ENCODE results near the gene ODAD3. TPM values are rescaled to one million over a fixed set of nuclear protein-coding genes. Genes with fewer than 3 reads are reported as not detected.
"Not testable (repeated sequence)": the region's sequence is repeated elsewhere in the genome, so short reads cannot be mapped to it uniquely, and the experiment has no call there.

Gene ODAD3
- total and polyA plus RNA-seq, 2 donors (not counting 1 experiment from before 2014, with no cell fraction given), result 0.18 to 0.62 TPM

DNA sequence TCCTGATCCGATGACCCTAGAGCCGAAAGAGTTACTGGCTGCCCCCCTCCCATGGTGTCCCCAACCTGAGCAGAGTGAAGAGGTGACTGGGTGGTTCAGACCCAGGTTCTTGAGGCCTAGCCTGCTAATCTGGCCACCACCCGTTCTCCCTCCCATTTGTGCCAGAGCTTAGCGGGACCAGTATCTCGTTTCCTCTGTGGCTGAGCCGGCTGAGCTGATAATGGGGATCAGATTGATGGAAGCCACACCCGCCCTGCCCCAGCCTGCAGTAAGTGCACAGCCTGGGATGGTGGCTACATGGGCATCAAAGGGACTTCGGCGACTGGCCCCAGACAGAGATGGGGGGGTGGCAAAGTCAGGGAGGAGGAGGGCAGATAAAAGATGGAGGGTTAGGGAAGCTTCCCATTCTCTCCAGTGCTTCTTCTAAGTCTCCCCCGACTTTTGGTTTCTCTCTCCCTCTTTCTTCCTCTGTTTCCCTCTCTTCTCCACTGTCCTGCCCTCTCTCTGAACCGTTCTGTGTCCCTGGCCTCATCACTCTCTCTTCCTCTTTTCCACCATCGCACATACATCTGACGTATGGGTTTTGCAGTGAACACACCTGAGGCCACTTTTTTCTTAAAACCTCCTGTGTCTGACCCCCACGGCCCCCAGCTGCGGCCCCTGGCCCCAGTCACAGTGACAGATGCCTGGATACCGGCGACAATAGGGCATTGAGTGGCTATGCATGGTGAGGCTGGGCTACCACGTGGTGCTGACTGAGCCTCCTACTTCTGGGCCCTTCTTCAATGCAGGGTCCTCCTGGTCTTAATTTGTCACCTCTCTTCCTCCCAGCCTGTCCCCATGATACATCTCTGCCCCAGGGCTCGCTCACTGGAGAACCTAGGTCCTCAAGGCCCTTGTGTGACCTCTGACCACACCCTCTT, 43.5 kb upstream of the ODAD3 start:
- intact Hi-C loops (cut with micrococcal nuclease), result no loop called here
- Mint-ChIP-seq H3K4me3 (peak overlapping the region; percentile 24), H3K9me3 (ENCODE audit: insufficient read depth) (no peaks in the 10 kb centered on the region), H3K27me3 (peaks cover 40% of the 10 kb centered on the region), H3K27ac (no peak overlapping the region), H3K4me1 (peaks cover 25% of the 10 kb centered on the region)
- peak overlapping the region; percentile 89 for H3K4me2 ChIP-seq (replicated peaks; ENCODE audit: low read depth, low read length, poor library complexity, severe bottlenecking)
- no peak overlapping the region for H3K4me3 ChIP-seq (ENCODE audit: control extremely low read depth in 1 of 5, extremely low read depth in 1 of 5, insufficient read depth in 1 of 5, low read depth in 2 of 5, low read length in 4 of 5)
- POLR2A ChIA-PET, result no interaction called here
- H4K20me1 ChIP-seq (ENCODE audit: control insufficient read depth, insufficient read depth, low read length, poor library complexity, severe bottlenecking), result no peaks in the 10 kb centered on the region
- H2AFZ ChIP-seq (ENCODE audit: insufficient read depth, low read depth, low read length, poor library complexity, severe bottlenecking), result no peak overlapping the region
- DNase-seq, result peak; percentile 52
- peaks cover 37 to 42% of the 10 kb centered on the region in 2 donors for H3K4me1 ChIP-seq (ENCODE audit: control insufficient read depth in 2 of 2, insufficient read depth in 2 of 2, low read length in 2 of 2)
- peaks cover 0 to 22% (median 0%) of the 10 kb centered on the region in 3 donors for H3K9me3 ChIP-seq (ENCODE audit: control extremely low read depth in 1 of 3, control insufficient read depth in 2 of 3, insufficient read depth in 1 of 3, low read length in 2 of 3)
- no peaks in the 10 kb centered on the region for H3K79me2 ChIP-seq (ENCODE audit: control insufficient read depth, insufficient read depth, low read length)
- CTCF ChIA-PET, result interaction anchor here (1.2 kb wide), 1 partner anchor 98 kb away, joined by 3 read pairs; no protein-coding TSS in a partner anchor
- TF ChIP-seq EZH2 (IDR thresholded peaks at IDR 0.05; ENCODE audit: borderline replicate concordance, insufficient read depth, low read depth, low read length, poor library complexity, severe bottlenecking), result no peak
- no peak for ATAC-seq (ENCODE audit: low read depth)
- H3K27me3 ChIP-seq (replicated peaks in 1 of 4; ENCODE audit: control extremely low read depth in 1 of 4, control insufficient read depth in 3 of 4, insufficient read depth in 4 of 4, low read length in 3 of 4), result peaks cover 0 to 46% (median 25%) of the 10 kb centered on the region in 4 experiments
- H3K36me3 ChIP-seq (replicated peaks in 1 of 2; ENCODE audit: control extremely low read depth in 1 of 2, control insufficient read depth in 1 of 2, extremely low read depth in 1 of 2, insufficient read depth in 2 of 2, low read length in 1 of 2), result peaks cover 0 to 2% of the 10 kb centered on the region in 2 experiments
- H3K9ac ChIP-seq (ENCODE audit: low read length), result no peak overlapping the region
- H3K27ac ChIP-seq (ENCODE audit: low read length in 2 of 2), result no peak overlapping the region
- 45% methylated on average over 14 of the region's 19 CpGs for WGBS (ENCODE audit: insufficient coverage)

DNA sequence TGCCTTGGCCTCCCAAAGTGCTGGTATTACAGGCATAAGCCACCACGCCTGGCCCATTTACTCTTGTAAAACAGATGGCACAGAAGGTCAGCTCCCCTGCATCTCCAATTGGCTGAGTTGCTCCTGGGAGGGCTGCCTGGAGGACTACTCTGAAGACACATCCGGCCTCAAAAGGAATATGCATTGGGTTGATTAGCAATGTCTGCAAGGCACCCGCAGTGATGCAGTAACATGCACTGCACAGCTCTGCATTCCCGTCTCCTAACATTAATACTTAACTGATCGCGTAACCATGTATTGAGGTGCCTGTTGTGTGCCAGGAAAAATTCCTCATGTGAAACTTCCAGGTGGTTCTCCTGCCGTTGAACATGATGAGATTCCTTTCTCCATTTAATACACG, 40.9 kb upstream of the ODAD3 start:
- H3K27me3 ChIP-seq (replicated peaks in 1 of 4; ENCODE audit: control extremely low read depth in 1 of 4, control insufficient read depth in 3 of 4, insufficient read depth in 4 of 4, low read length in 3 of 4), result peaks cover 0 to 32% (median 10%) of the 10 kb centered on the region in 4 experiments
- H3K4me3 ChIP-seq (ENCODE audit: control extremely low read depth in 1 of 5, extremely low read depth in 1 of 5, insufficient read depth in 1 of 5, low read depth in 2 of 5, low read length in 4 of 5), result no peak overlapping the region
- no peaks in the 10 kb centered on the region for H4K20me1 ChIP-seq (ENCODE audit: control insufficient read depth, insufficient read depth, low read length, poor library complexity, severe bottlenecking)
- 96% methylated on average over 3 of the region's 8 CpGs for WGBS (ENCODE audit: insufficient coverage)
- Mint-ChIP-seq H3K4me1 (peaks cover 9% of the 10 kb centered on the region), H3K27ac (no peak overlapping the region), H3K27me3 (peaks cover 23% of the 10 kb centered on the region), H3K4me3 (no peak overlapping the region), H3K9me3 (ENCODE audit: insufficient read depth) (no peaks in the 10 kb centered on the region)
- peaks cover 13 to 20% of the 10 kb centered on the region in 2 donors for H3K4me1 ChIP-seq (ENCODE audit: control insufficient read depth in 2 of 2, insufficient read depth in 2 of 2, low read length in 2 of 2)
- H3K79me2 ChIP-seq (ENCODE audit: control insufficient read depth, insufficient read depth, low read length), result no peaks in the 10 kb centered on the region
- DNase-seq (no peak), ATAC-seq (ENCODE audit: low read depth) (no peak)
- no peaks in the 10 kb centered on the region for H3K36me3 ChIP-seq (replicated peaks in 1 of 2; ENCODE audit: control extremely low read depth in 1 of 2, control insufficient read depth in 1 of 2, extremely low read depth in 1 of 2, insufficient read depth in 2 of 2, low read length in 1 of 2)
- no peak overlapping the region for H3K27ac ChIP-seq (ENCODE audit: low read length in 2 of 2)
- no peak overlapping the region for H3K9ac ChIP-seq (ENCODE audit: low read length)
- no peak overlapping the region for H3K4me2 ChIP-seq (replicated peaks; ENCODE audit: low read depth, low read length, poor library complexity, severe bottlenecking)
- ChIA-PET POLR2A (no interaction called here), CTCF (interaction anchor here (0.6 to 0.7 kb wide), 3 partner anchors 70 to 400 kb away, joined by 3 to 5 read pairs (median 4); no protein-coding TSS in a partner anchor)
- no peak for TF ChIP-seq EZH2 (IDR thresholded peaks at IDR 0.05; ENCODE audit: borderline replicate concordance, insufficient read depth, low read depth, low read length, poor library complexity, severe bottlenecking)
- TF ChIP-seq, protein P1, sequence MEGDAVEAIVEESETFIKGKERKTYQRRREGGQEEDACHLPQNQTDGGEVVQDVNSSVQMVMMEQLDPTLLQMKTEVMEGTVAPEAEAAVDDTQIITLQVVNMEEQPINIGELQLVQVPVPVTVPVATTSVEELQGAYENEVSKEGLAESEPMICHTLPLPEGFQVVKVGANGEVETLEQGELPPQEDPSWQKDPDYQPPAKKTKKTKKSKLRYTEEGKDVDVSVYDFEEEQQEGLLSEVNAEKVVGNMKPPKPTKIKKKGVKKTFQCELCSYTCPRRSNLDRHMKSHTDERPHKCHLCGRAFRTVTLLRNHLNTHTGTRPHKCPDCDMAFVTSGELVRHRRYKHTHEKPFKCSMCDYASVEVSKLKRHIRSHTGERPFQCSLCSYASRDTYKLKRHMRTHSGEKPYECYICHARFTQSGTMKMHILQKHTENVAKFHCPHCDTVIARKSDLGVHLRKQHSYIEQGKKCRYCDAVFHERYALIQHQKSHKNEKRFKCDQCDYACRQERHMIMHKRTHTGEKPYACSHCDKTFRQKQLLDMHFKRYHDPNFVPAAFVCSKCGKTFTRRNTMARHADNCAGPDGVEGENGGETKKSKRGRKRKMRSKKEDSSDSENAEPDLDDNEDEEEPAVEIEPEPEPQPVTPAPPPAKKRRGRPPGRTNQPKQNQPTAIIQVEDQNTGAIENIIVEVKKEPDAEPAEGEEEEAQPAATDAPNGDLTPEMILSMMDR (IDR thresholded peaks at IDR 0.05), result no peak
- H2AFZ ChIP-seq (ENCODE audit: insufficient read depth, low read depth, low read length, poor library complexity, severe bottlenecking), result no peak overlapping the region
- H3K9me3 ChIP-seq (ENCODE audit: control extremely low read depth in 1 of 3, control insufficient read depth in 2 of 3, insufficient read depth in 1 of 3, low read length in 2 of 3), result peaks cover 0 to 6% (median 0%) of the 10 kb centered on the region in 3 donors
- intact Hi-C loops (cut with micrococcal nuclease), result no loop called here

DNA sequence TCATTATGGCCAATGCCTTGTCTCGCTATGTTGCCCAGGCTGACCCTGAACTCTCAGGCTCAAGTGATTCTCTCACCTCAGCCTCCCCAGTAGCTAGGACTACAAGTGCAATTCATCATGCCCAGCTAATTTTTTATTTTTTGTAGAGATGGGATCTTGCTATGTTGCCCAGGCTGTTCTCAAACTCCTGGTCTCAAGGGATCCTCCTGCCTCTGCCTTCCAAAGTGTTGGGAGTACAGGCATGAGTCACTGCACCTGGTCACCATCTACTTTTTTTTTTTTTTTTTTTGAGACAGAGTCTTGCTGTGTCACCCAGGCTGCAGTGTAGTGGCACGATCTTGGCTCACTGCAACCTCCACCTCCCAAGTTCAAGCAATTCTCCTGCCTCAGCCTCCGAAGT, 40.4 kb upstream of the ODAD3 start:
- H3K79me2 ChIP-seq (ENCODE audit: control insufficient read depth, insufficient read depth, low read length); H3K4me3 Mint-ChIP-seq; H3K9me3 Mint-ChIP-seq (ENCODE audit: insufficient read depth); H3K36me3 ChIP-seq (replicated peaks in 1 of 2; ENCODE audit: control extremely low read depth in 1 of 2, control insufficient read depth in 1 of 2, extremely low read depth in 1 of 2, insufficient read depth in 2 of 2, low read length in 1 of 2); H3K4me2 ChIP-seq (replicated peaks; ENCODE audit: low read depth, low read length, poor library complexity, severe bottlenecking); H3K4me3 ChIP-seq (ENCODE audit: control extremely low read depth in 1 of 5, extremely low read depth in 1 of 5, insufficient read depth in 1 of 5, low read depth in 2 of 5, low read length in 4 of 5); H3K27ac Mint-ChIP-seq; H3K9me3 ChIP-seq (ENCODE audit: control extremely low read depth in 1 of 3, control insufficient read depth in 2 of 3, insufficient read depth in 1 of 3, low read length in 2 of 3); intact Hi-C loops (cut with micrococcal nuclease); H3K4me1 Mint-ChIP-seq; POLR2A ChIA-PET; H2AFZ ChIP-seq (ENCODE audit: insufficient read depth, low read depth, low read length, poor library complexity, severe bottlenecking); H4K20me1 ChIP-seq (ENCODE audit: control insufficient read depth, insufficient read depth, low read length, poor library complexity, severe bottlenecking); H3K9ac ChIP-seq (ENCODE audit: low read length); ATAC-seq (ENCODE audit: low read depth); DNase-seq; H3K27ac ChIP-seq (ENCODE audit: low read length in 2 of 2): not testable (repeated sequence)
- H3K27me3 Mint-ChIP-seq, result peaks cover 23% of the 10 kb centered on the region
- peaks cover 11 to 17% of the 10 kb centered on the region in 2 donors for H3K4me1 ChIP-seq (ENCODE audit: control insufficient read depth in 2 of 2, insufficient read depth in 2 of 2, low read length in 2 of 2)
- WGBS (ENCODE audit: insufficient coverage), result no CpG with 5 or more reads among the region's 3 CpGs
- peaks cover 0 to 30% (median 9%) of the 10 kb centered on the region in 4 experiments for H3K27me3 ChIP-seq (replicated peaks in 1 of 4; ENCODE audit: control extremely low read depth in 1 of 4, control insufficient read depth in 3 of 4, insufficient read depth in 4 of 4, low read length in 3 of 4)
- CTCF ChIA-PET, result interaction anchor here (0.6 to 0.7 kb wide), 3 partner anchors 71 to 399 kb away, joined by 3 to 5 read pairs (median 4); no protein-coding TSS in a partner anchor
